ENCODE measurements around the gene SOWAHA.
A peak's percentile ranks its signal among the peaks of the same experiment; 100 is the strongest.
"Not testable (repeated sequence)": the region's sequence is repeated elsewhere in the genome, so short reads cannot be mapped to it uniquely, and the experiment has no call there.

Gene SOWAHA

GRCh38 chr5:132806804-132807162 is 6.3 kb upstream of the SOWAHA start:
- not testable (repeated sequence) for H3K27ac Mint-ChIP-seq, DNase-seq, H3K36me3 Mint-ChIP-seq, H3K4me1 Mint-ChIP-seq, H3K9me3 Mint-ChIP-seq, H3K4me3 Mint-ChIP-seq
- CTCF ChIA-PET, result interaction anchor here (0.9 to 1.5 kb wide), 4 partner anchors 11 to 306 kb away, joined by 3 to 9 read pairs (median 4); no protein-coding TSS in a partner anchor
- peaks cover 76% of the 10 kb centered on the region for H3K27me3 Mint-ChIP-seq

- CTCF ChIA-PET, result interaction anchor here (0.5 to 1.5 kb wide), 6 partner anchors 11 to 306 kb away, joined by 3 to 9 read pairs (median 3); no protein-coding TSS in a partner anchor
- DNase-seq, result no peak
- no peaks in the 10 kb centered on the region for H3K36me3 Mint-ChIP-seq
- no peak overlapping the region for H3K4me3 Mint-ChIP-seq
- no peaks in the 10 kb centered on the region for H3K4me1 Mint-ChIP-seq
- H3K9me3 Mint-ChIP-seq, result no peaks in the 10 kb centered on the region
- peaks cover 76% of the 10 kb centered on the region for H3K27me3 Mint-ChIP-seq
- H3K27ac Mint-ChIP-seq, result no peak overlapping the region
Measured at GRCh38 chr5:132807163-132807838, 5.8 kb upstream of the SOWAHA start.

- DNase-seq, result no peak
Measured at GRCh38 chr5:132808448-132808847, 4.7 kb upstream of the SOWAHA start.

GRCh38 chr5:132808866-132809265 is 4.2 kb upstream of the SOWAHA start:
- no peaks in the 10 kb centered on the region for H3K9me3 Mint-ChIP-seq
- no peak overlapping the region for H3K27ac Mint-ChIP-seq
- peaks cover 79% of the 10 kb centered on the region for H3K27me3 Mint-ChIP-seq
- no peak for DNase-seq
- CTCF ChIA-PET, result interaction anchor here (0.7 to 3.3 kb wide), 4 partner anchors 8 to 528 kb away, joined by 3 to 17 read pairs (median 3); no protein-coding TSS in a partner anchor
- H3K4me1 Mint-ChIP-seq, result peaks cover 7% of the 10 kb centered on the region
- H3K36me3 Mint-ChIP-seq, result no peaks in the 10 kb centered on the region
- no peak overlapping the region for H3K4me3 Mint-ChIP-seq

More at GRCh38 chr5:132808448-132808847, 4.7 kb upstream of the SOWAHA start:
- Mint-ChIP-seq H3K27ac (no peak overlapping the region), H3K36me3 (no peaks in the 10 kb centered on the region), H3K4me3 (no peak overlapping the region), H3K27me3 (peaks cover 77% of the 10 kb centered on the region), H3K4me1 (peaks cover 7% of the 10 kb centered on the region), H3K9me3 (no peaks in the 10 kb centered on the region)
- CTCF ChIA-PET, result interaction anchor here (1.0 to 1.2 kb wide), 2 partner anchors 8 to 527 kb away, joined by 3 read pairs; no protein-coding TSS in a partner anchor

- Mint-ChIP-seq H3K36me3 (no peaks in the 10 kb centered on the region), H3K4me3 (no peak overlapping the region), H3K9me3 (no peaks in the 10 kb centered on the region), H3K27me3 (peaks cover 83% of the 10 kb centered on the region), H3K4me1 (peaks cover 10% of the 10 kb centered on the region), H3K27ac (no peak overlapping the region)
- CTCF ChIA-PET, result interaction anchor here (3.3 kb wide), 1 partner anchor 9 kb away, joined by 17 read pairs; no protein-coding TSS in a partner anchor
- DNase-seq, result no peak
Measured at GRCh38 chr5:132810605-132811004, 2.5 kb upstream of the SOWAHA start.

GRCh38 chr5:132812123-132812765 is 858 bp upstream of the SOWAHA start:
- Mint-ChIP-seq H3K4me1 (peaks cover 10% of the 10 kb centered on the region), H3K27me3 (peaks cover 72% of the 10 kb centered on the region), H3K36me3 (no peaks in the 10 kb centered on the region), H3K27ac (no peak overlapping the region), H3K4me3 (peak overlapping the region; percentile 64), H3K9me3 (no peaks in the 10 kb centered on the region)
- CTCF ChIA-PET, result interaction anchor here (1.1 to 3.3 kb wide), 3 partner anchors 8 to 65 kb away, joined by 3 to 17 read pairs (median 5); partner anchors contain the start of gene CCNI2
- no peak for DNase-seq

- no peaks in the 10 kb centered on the region for H3K36me3 Mint-ChIP-seq
- H3K4me1 Mint-ChIP-seq, result peaks cover 10% of the 10 kb centered on the region
- peak overlapping the region; percentile 33 for H3K4me3 Mint-ChIP-seq
- H3K27me3 Mint-ChIP-seq, result peaks cover 75% of the 10 kb centered on the region
- CTCF ChIA-PET, result interaction anchor here (0.8 to 2.1 kb wide), 6 partner anchors 8 to 287 kb away, joined by 3 to 6 read pairs (median 3); partner anchors contain the start of gene SHROOM1
- DNase-seq, result peak; percentile 46
- H3K9me3 Mint-ChIP-seq, result no peaks in the 10 kb centered on the region
- no peak overlapping the region for H3K27ac Mint-ChIP-seq
Measured at GRCh38 chr5:132813599-132814502, 749 bp downstream of the SOWAHA start.

GRCh38 chr5:132814503-132815294 is 1.6 kb downstream of the SOWAHA start:
- peak overlapping the region; percentile 37 for H3K4me3 Mint-ChIP-seq
- no peak overlapping the region for H3K27ac Mint-ChIP-seq
- no peaks in the 10 kb centered on the region for H3K9me3 Mint-ChIP-seq
- H3K36me3 Mint-ChIP-seq, result no peaks in the 10 kb centered on the region
- CTCF ChIA-PET, result interaction anchor here (0.8 to 2.1 kb wide), 4 partner anchors 15 to 288 kb away, joined by 3 to 6 read pairs (median 3); partner anchors contain the start of gene SHROOM1
- no peak for DNase-seq
- H3K4me1 Mint-ChIP-seq, result peaks cover 16% of the 10 kb centered on the region
- H3K27me3 Mint-ChIP-seq, result peaks cover 75% of the 10 kb centered on the region

- DNase-seq, result no peak
- CTCF ChIA-PET, result interaction anchor here (0.8 to 2.1 kb wide), 2 partner anchors 56 to 287 kb away, joined by 3 to 6 read pairs; no protein-coding TSS in a partner anchor
- Mint-ChIP-seq H3K27ac (no peak overlapping the region), H3K36me3 (no peaks in the 10 kb centered on the region), H3K9me3 (no peaks in the 10 kb centered on the region), H3K27me3 (peaks cover 75% of the 10 kb centered on the region), H3K4me1 (peaks cover 21% of the 10 kb centered on the region), H3K4me3 (no peak overlapping the region)
Measured at GRCh38 chr5:132815454-132815853, 2.4 kb downstream of the SOWAHA start.

GRCh38 chr5:132816083-132816482 is 3.0 kb downstream of the SOWAHA start:
- H3K4me1 Mint-ChIP-seq, result peaks cover 21% of the 10 kb centered on the region
- no peaks in the 10 kb centered on the region for H3K9me3 Mint-ChIP-seq
- peaks cover 72% of the 10 kb centered on the region for H3K27me3 Mint-ChIP-seq
- no peak overlapping the region for H3K4me3 Mint-ChIP-seq
- CTCF ChIA-PET, result interaction anchor here (2.1 kb wide), 1 partner anchor 10 kb away, joined by 6 read pairs; no protein-coding TSS in a partner anchor
- no peak overlapping the region for H3K27ac Mint-ChIP-seq
- no peaks in the 10 kb centered on the region for H3K36me3 Mint-ChIP-seq
- no peak for DNase-seq

- CTCF ChIA-PET, result interaction anchor here (1.0 to 5.4 kb wide), 4 partner anchors 8 to 289 kb away, joined by 3 to 47 read pairs (median 6); partner anchors contain the start of gene CCNI2
- DNase-seq, result no peak
- H3K36me3 Mint-ChIP-seq, result no peaks in the 10 kb centered on the region
- no peaks in the 10 kb centered on the region for H3K9me3 Mint-ChIP-seq
- H3K4me1 Mint-ChIP-seq, result peaks cover 21% of the 10 kb centered on the region
- no peak overlapping the region for H3K4me3 Mint-ChIP-seq
- H3K27ac Mint-ChIP-seq, result no peak overlapping the region
- peaks cover 71% of the 10 kb centered on the region for H3K27me3 Mint-ChIP-seq
Measured at GRCh38 chr5:132816554-132816953, 3.5 kb downstream of the SOWAHA start.

GRCh38 chr5:132817011-132817410 is 3.9 kb downstream of the SOWAHA start:
- Mint-ChIP-seq H3K27me3 (peaks cover 71% of the 10 kb centered on the region), H3K4me1 (peaks cover 21% of the 10 kb centered on the region), H3K36me3 (no peaks in the 10 kb centered on the region), H3K9me3 (no peaks in the 10 kb centered on the region), H3K4me3 (no peak overlapping the region), H3K27ac (no peak overlapping the region)
- no peak for DNase-seq
- CTCF ChIA-PET, result interaction anchor here (1.0 to 6.2 kb wide), 6 partner anchors 9 to 579 kb away, joined by 3 to 47 read pairs (median 6); partner anchors contain the start of gene CCNI2

- H3K27me3 Mint-ChIP-seq, result peaks cover 75% of the 10 kb centered on the region
- DNase-seq, result peak; percentile 27
- no peak overlapping the region for H3K27ac Mint-ChIP-seq
- peak overlapping the region; percentile 47 for H3K4me3 Mint-ChIP-seq
- H3K4me1 Mint-ChIP-seq, result peaks cover 18% of the 10 kb centered on the region
- CTCF ChIA-PET, result interaction anchor here (0.7 to 6.2 kb wide), 34 partner anchors 9 to 452 kb away, joined by 3 to 47 read pairs (median 4); partner anchors contain the start of genes CCNI2 and KIF3A
- no peaks in the 10 kb centered on the region for H3K9me3 Mint-ChIP-seq
- H3K36me3 Mint-ChIP-seq, result no peaks in the 10 kb centered on the region
Measured at GRCh38 chr5:132819468-132819867, 6.4 kb downstream of the SOWAHA start.
